Epithelial cell of proximal tubule (primary cell): ENCODE data around the gene RTL1. TPM values are rescaled to one million over a fixed set of nuclear protein-coding genes. Genes with fewer than 3 reads are reported as not detected.

Experiments used
- DNase-seq: peaks from one replicate; pipeline ENCODE4 v3.0.0-alpha.2; 2011; ENCODE audit warnings: low read depth
- H3K4me3 ChIP-seq: 2 replicates; pipeline ENCODE4 v1.5.1; 2011; ENCODE audit warnings: low read depth, mild to moderate bottlenecking, low read length
- total RNA-seq: library from RNA; depleted of rRNA; stranded (reverse); fragments of >200 nt; gene quantifications from 2 replicates; pipeline ENCODE4 v1.2.3, GENCODE V29; 2015
- TF ChIP-seq, protein P1 (sequence below): conservative IDR thresholded peaks from 2 replicates; pipeline ENCODE4 v1.5.1; 2012; ENCODE audit warnings: low read depth, mild to moderate bottlenecking, low read length

The RTL1 gene
- total RNA-seq, 1 donor from 2014 or later, result 0.06 TPM

DNA sequence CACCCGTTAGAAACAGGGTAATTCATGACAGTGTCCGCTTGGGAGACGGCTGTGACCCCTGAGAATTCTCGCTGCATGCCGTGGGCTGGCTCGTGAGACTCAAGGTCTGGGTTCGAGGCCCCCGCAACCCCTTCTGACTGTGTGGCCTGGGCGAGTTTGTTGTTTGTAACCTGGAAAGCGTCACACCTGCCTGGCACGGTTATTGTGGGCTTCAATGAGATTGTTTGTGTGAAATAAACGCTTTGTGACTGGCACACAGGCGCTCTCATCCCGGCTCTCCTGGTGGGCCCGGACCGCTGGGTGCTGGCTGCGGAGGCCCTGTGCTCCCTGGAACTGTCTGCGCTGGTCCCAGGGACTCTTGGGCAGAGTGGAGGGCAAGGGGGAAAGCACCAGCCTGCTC lies 43.7 kb downstream of the RTL1 start:
- no peak for DNase-seq
- no peak overlapping the region for H3K4me3 ChIP-seq
- TF ChIP-seq, protein P1, sequence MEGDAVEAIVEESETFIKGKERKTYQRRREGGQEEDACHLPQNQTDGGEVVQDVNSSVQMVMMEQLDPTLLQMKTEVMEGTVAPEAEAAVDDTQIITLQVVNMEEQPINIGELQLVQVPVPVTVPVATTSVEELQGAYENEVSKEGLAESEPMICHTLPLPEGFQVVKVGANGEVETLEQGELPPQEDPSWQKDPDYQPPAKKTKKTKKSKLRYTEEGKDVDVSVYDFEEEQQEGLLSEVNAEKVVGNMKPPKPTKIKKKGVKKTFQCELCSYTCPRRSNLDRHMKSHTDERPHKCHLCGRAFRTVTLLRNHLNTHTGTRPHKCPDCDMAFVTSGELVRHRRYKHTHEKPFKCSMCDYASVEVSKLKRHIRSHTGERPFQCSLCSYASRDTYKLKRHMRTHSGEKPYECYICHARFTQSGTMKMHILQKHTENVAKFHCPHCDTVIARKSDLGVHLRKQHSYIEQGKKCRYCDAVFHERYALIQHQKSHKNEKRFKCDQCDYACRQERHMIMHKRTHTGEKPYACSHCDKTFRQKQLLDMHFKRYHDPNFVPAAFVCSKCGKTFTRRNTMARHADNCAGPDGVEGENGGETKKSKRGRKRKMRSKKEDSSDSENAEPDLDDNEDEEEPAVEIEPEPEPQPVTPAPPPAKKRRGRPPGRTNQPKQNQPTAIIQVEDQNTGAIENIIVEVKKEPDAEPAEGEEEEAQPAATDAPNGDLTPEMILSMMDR, result no peak

DNA sequence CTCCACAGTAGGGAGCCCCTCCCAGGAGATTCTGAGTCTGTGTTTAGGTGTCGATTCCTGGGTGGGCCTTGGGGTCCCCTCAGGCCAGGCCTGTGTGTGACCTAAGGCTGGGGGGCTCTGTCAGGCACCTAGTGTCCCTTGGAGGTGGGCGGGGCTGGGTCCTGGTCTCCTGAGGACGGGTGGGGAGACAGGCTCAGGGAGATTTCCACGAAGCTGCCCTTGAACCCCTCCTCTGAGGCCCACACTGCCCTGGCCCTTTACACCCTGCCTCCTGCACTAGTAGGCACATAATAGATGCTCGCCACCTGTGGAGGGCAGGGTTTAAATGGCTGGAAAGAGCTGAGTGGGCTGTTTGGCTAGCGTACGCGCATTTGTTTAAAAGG lies 44.7 kb downstream of the RTL1 start:
- H3K4me3 ChIP-seq, result no peak overlapping the region
- TF ChIP-seq, protein P1, result no peak
- no peak for DNase-seq

DNA sequence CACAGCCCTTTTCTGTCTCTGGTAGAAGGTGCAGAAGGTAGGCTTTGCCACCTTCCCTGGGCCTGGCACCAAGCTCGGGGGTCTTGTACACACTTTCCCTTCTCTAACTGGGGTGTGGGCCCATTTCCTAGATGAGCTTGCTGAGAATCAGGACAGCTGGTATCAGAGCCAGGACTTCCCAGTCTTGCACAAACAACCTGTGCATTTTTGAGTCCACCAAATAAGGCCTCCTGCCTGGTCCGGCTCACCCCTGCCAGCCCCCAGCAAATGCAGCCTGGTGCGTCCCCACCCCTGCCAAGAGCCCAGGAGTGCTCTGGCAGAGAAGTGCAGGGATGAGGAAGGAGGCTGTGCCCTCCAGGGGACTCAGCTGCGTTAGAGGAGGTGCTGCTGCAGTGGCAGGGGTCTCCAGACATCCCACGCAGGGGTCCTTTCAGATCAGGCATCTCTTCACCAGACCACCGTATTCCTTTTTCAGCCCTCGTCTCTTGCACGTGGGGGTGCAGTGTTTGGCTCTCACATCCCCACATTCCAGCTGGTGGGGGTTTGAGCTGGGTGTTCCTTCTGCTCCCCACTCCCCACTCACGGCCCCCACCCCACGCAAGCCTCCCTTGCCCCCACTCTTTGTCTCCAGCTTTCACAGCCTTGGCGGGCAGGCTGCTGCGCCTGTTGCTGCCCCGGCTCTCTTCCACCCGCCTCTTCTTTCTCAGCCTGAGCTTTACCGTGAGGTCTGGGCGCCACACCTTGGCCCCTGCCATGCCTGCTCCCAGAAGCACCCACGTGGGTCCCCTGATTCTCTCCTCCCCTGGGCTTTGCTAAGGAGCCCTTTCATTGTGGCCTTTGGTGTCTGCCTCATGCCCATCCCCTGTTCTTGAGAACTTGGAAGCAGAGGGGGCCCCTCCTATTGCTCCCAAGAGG lies 45.3 kb downstream of the RTL1 start:
- H3K4me3 ChIP-seq, result no peak overlapping the region
- TF ChIP-seq, protein P1, result no peak
- DNase-seq, result no peak

DNA sequence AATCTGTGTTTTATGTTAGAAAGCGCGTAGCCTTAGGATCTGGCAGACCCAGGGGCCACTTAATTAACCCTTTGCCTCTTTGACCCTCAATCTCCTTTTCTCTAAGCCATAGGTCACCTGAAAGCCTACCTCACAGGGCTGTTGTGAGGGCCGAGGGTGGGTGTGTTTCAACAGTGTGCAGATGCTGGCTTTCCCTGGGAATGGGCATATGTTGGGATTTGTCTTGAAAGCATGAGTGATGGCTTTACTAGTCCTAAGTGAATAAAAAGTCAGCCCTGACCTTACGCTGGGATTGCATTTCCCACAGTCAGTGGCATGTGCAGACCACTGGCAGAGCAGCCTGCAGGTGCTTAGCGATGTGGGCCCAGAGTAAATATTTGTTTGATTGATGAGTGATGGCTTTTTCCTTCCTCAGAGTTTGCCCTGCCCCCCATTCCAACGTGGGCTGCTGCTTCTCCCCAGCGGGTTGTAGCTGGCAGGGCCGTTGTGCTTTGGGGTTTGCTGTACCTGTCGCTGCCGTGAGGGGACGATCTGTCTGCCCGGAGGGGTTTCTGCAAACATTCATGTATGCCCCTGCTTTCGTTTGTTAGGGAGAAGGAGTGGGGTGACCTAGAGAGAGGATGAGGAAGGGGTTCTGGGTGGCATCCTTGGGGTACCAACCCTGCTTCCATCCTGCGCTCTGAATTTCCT lies 46.1 kb downstream of the RTL1 start:
- H3K4me3 ChIP-seq, result no peak overlapping the region
- TF ChIP-seq, protein P1, result no peak
- no peak for DNase-seq

DNA sequence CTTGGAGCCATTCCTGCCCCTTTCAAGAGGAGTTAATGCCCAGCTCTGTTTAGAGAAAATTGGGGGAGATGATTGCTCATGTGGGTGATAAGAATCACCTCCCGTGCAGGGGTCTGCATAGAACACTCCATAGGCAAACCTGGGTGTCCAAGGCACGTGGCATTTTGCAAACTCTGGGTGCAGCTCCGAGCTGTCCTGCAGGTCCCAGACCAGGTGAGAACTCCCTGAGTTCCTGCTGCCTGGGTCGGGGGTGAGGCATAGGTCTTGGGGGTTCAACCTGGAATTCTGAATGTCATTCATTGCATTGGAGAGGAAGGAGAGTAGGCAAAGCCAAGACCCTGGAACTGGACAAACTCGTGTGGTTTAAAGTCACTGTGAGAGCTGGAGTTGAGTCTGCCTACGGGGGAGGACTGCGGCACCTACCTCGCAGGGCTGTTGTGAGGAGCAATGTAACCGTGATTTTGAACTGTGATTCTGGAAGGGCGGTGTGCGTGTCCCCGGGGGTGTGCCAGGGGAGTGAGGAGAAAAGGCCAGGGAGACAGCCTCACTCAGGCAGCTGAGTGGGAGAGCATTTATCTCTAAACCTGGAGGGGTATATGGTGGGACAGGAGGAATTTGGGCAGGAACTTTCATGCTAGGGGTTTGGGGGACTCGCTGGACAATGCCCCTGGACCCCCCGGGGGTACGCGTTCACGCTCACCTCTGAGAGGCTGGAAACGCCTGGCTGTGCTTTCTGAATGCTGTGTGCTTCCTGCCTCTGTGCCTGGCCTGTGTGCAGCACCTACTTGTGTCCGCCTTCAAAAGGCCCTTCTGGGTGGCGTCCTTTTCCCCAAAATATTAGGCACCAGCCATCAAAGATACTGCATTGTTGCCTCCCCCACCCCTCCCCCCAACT lies 47.2 kb downstream of the RTL1 start:
- H3K4me3 ChIP-seq, result no peak overlapping the region
- no peak for DNase-seq
- TF ChIP-seq, protein P1, result no peak

DNA sequence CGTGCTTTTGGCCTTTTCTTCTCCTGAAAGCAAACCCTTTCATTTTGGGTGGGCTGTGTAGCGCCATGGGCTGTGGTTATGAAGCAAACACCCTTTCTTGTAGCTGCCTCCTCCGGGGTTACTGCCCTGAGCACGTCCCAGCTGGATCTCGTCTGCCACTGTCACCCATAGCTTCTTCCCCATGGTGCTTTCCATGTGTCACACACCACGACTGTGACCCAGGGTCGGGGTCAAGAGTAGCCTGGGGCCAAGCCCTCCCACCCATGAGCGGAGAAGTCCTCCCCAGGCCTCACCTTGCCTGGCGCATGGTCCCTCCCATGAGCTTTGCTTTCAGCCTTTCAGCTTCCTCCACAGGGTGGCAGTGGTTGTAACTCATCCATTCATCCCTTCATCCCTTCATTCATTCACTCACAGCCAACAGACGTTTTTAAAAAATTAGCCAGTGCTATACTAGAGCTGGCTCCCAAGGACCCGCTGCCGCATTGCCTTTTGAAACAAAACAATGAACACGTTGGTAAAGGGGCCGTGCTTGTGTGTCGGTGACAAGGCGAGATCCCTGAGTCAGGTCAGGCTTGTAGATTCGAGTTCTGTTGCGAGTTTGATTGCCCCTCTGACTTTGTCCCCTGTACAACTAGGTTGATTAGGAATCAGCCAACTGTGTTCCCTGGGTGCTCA lies 48.1 kb downstream of the RTL1 start:
- no peak for DNase-seq
- no peak overlapping the region for H3K4me3 ChIP-seq
- TF ChIP-seq, protein P1, result no peak
